ENCODE measurements around the gene PPBP.
"Not testable (repeated sequence)": the region's sequence is repeated elsewhere in the genome, so short reads cannot be mapped to it uniquely, and the experiment has no call there.

Gene PPBP

GRCh38 chr4:73970011-73970410, 18.0 kb downstream of the PPBP start:
- TF ChIP-seq CTCF (IDR thresholded peaks at IDR 0.05; ENCODE audit: low read depth, low read length) = no peak
- DNase-seq (ENCODE audit: extremely low read depth, low read depth) = no peak

GRCh38 chr4:73967866-73968265, 20.1 kb downstream of the PPBP start:
- no peak for TF ChIP-seq CTCF (IDR thresholded peaks at IDR 0.05; ENCODE audit: low read depth, low read length)
- no peak for DNase-seq (ENCODE audit: extremely low read depth, low read depth)

- DNase-seq (ENCODE audit: extremely low read depth, low read depth) = no peak
These were observed 23.0 kb downstream of the PPBP start for GRCh38 chr4:73964862-73965611.

GRCh38 chr4:73962724-73963123, 25.3 kb downstream of the PPBP start:
- TF ChIP-seq CTCF (IDR thresholded peaks at IDR 0.05; ENCODE audit: low read depth, low read length) = no peak
- no peak for DNase-seq (ENCODE audit: extremely low read depth, low read depth)

More at GRCh38 chr4:73964862-73965611, 23.0 kb downstream of the PPBP start:
- TF ChIP-seq CTCF (IDR thresholded peaks at IDR 0.05; ENCODE audit: low read depth, low read length) = peak; percentile 17

GRCh38 chr4:73959041-73959440, 28.9 kb downstream of the PPBP start:
- DNase-seq (ENCODE audit: extremely low read depth, low read depth) = not testable (repeated sequence)

GRCh38 chr4:73952352-73952751, 35.6 kb downstream of the PPBP start:
- no peak for TF ChIP-seq CTCF (IDR thresholded peaks at IDR 0.05; ENCODE audit: low read depth, low read length)
- DNase-seq (ENCODE audit: extremely low read depth, low read depth) = no peak

- not testable (repeated sequence) for DNase-seq (ENCODE audit: extremely low read depth, low read depth)
These were observed 37.5 kb downstream of the PPBP start for GRCh38 chr4:73950376-73950920.

GRCh38 chr4:73948990-73949706, 38.8 kb downstream of the PPBP start:
- no peak for TF ChIP-seq CTCF (IDR thresholded peaks at IDR 0.05; ENCODE audit: low read depth, low read length)
- DNase-seq (ENCODE audit: extremely low read depth, low read depth) = no peak

All from AG09319 (cell line).